ENCODE data around the gene NCK2.

Gene NCK2

GRCh38 chr2:105868060-105868459, 123.3 kb downstream of the NCK2 start:
- no peak for DNase-seq

- peak in 4 of 58 donors; percentile 15 to 38 (median 30) for DNase-seq
Observed at GRCh38 chr2:105869341-105869740, 124.6 kb downstream of the NCK2 start.

- no peak for DNase-seq
Observed at GRCh38 chr2:105870062-105870461, 125.3 kb downstream of the NCK2 start.

- DNase-seq = no peak
Observed at GRCh38 chr2:105870858-105871257, 126.1 kb downstream of the NCK2 start.

- DNase-seq = no peak
Observed at GRCh38 chr2:105872142-105872728, 127.5 kb downstream of the NCK2 start.

- no peak for DNase-seq
Observed at GRCh38 chr2:105872830-105873229, 128.1 kb downstream of the NCK2 start.

- DNase-seq = no peak
Observed at GRCh38 chr2:105873281-105873680, 128.6 kb downstream of the NCK2 start.

GRCh38 chr2:105873721-105874120, 129.0 kb downstream of the NCK2 start:
- DNase-seq = no peak

GRCh38 chr2:105874466-105874865, 129.8 kb downstream of the NCK2 start:
- DNase-seq = no peak

GRCh38 chr2:105875241-105875640, 130.5 kb downstream of the NCK2 start:
- no peak for DNase-seq

- DNase-seq = no peak
Observed at GRCh38 chr2:105876191-105876590, 131.5 kb downstream of the NCK2 start.

GRCh38 chr2:105877945-105878344, 133.2 kb downstream of the NCK2 start:
- DNase-seq = no peak

- no peak for DNase-seq
Observed at GRCh38 chr2:105879106-105879802, 134.5 kb downstream of the NCK2 start.

- no peak for DNase-seq
Observed at GRCh38 chr2:105879803-105880300, 135.1 kb downstream of the NCK2 start.

- no peak for DNase-seq
Observed at GRCh38 chr2:105880637-105881036, 135.9 kb downstream of the NCK2 start.

GRCh38 chr2:105881286-105882136, 136.8 kb downstream of the NCK2 start:
- no peak for DNase-seq

GRCh38 chr2:105882341-105882740, 137.6 kb downstream of the NCK2 start:
- DNase-seq = no peak

GRCh38 chr2:105882920-105883435, 138.3 kb downstream of the NCK2 start:
- no peak for DNase-seq

- DNase-seq = no peak
Observed at GRCh38 chr2:105883911-105884694, 139.4 kb downstream of the NCK2 start.

- no peak for DNase-seq
Observed at GRCh38 chr2:105885456-105885855, 140.7 kb downstream of the NCK2 start.

GRCh38 chr2:105886029-105886454, 141.3 kb downstream of the NCK2 start:
- no peak for DNase-seq
